Measurements from ENCODE around the gene GRM4. TPM values are rescaled to one million over a fixed set of nuclear protein-coding genes. Genes with fewer than 3 reads are reported as not detected.

The GRM4 gene
- polyA plus RNA-seq, 1 of the 3 experiments (the other 2 are of a cell fraction): not detected

GRCh38 chr6:34057790-34058189 is 88.1 kb downstream of the GRM4 start:
- TF ChIP-seq NFIC (IDR thresholded peaks at IDR 0.05; ENCODE audit: borderline replicate concordance) (no peak), TEAD4 (IDR thresholded peaks at IDR 0.05; ENCODE audit: borderline replicate concordance, insufficient read depth) (no peak), RAD21 (IDR thresholded peaks at IDR 0.05; ENCODE audit: low read length) (no peak), ZBTB33 (IDR thresholded peaks at IDR 0.05; ENCODE audit: borderline replicate concordance, low read depth) (no peak)
- TF ChIP-seq, protein P1, sequence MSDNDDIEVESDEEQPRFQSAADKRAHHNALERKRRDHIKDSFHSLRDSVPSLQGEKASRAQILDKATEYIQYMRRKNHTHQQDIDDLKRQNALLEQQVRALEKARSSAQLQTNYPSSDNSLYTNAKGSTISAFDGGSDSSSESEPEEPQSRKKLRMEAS (IDR thresholded peaks at IDR 0.05; ENCODE audit: low read depth): no peak
- Histone ChIP-seq H3F3A (replicated peaks; ENCODE audit: insufficient read depth) (no peaks in the 10 kb centered on the region), H3K27me3 (ENCODE audit: insufficient read depth) (no peaks in the 10 kb centered on the region; the same call in none of the 2 replicates), H3K4me2 (no peak overlapping the region), H3K4me1 (ENCODE audit: control insufficient read depth in 1 of 2, insufficient read depth in 2 of 2, low read depth in 1 of 2, low read length in 1 of 2) (peaks cover 0 to 4% of the 10 kb centered on the region in 2 experiments; a peak in 1 of 4 replicates), H3K79me2 (ENCODE audit: insufficient read depth) (no peaks in the 10 kb centered on the region), H4K20me1 (ENCODE audit: insufficient read depth) (no peaks in the 10 kb centered on the region), H3K9me2 (no peaks in the 10 kb centered on the region), H3K36me3 (replicated peaks in 1 of 2; ENCODE audit: control insufficient read depth in 1 of 2, insufficient read depth in 2 of 2, low read length in 1 of 2) (no peaks in the 10 kb centered on the region), H3K9ac (no peak overlapping the region), H2AFZ (ENCODE audit: low read depth) (no peak overlapping the region), H3K9me3 (no peaks in the 10 kb centered on the region), H3K4me3 (ENCODE audit: low read depth in 2 of 2, low read length in 1 of 2) (no peak overlapping the region), H3K27ac (ENCODE audit: low read depth in 2 of 2, low read length in 1 of 2) (no peak overlapping the region)
- DNase-seq: no peak
- ChIA-PET POLR2A (interaction anchor here (1.0 kb wide), 1 partner anchor 12 kb away, joined by 3 read pairs; no protein-coding TSS in a partner anchor), CTCF (interaction anchor here (1.1 to 7.0 kb wide), 3 partner anchors 96 to 286 kb away, joined by 4 to 125 read pairs (median 9); no protein-coding TSS in a partner anchor)
- 74% methylated on average over 6 of the region's 6 CpGs for WGBS (ENCODE audit: low lambda C conversion rate)

- POLR2A ChIA-PET: interaction anchor here (1.0 kb wide), 1 partner anchor 12 kb away, joined by 3 read pairs; no protein-coding TSS in a partner anchor
- no peak for DNase-seq
- peaks cover 0 to 4% of the 10 kb centered on the region in 2 experiments; a peak in 1 of 4 replicates for H3K4me1 ChIP-seq (ENCODE audit: control insufficient read depth in 1 of 2, insufficient read depth in 2 of 2, low read depth in 1 of 2, low read length in 1 of 2)
- no peaks in the 10 kb centered on the region for H3K9me2 ChIP-seq
- H3K27me3 ChIP-seq (ENCODE audit: insufficient read depth): no peaks in the 10 kb centered on the region; the same call in none of the 2 replicates
- TF ChIP-seq TAF1 (IDR thresholded peaks at IDR 0.05; ENCODE audit: borderline replicate concordance, low read depth, low read length): no peak
- TF ChIP-seq, protein P2, sequence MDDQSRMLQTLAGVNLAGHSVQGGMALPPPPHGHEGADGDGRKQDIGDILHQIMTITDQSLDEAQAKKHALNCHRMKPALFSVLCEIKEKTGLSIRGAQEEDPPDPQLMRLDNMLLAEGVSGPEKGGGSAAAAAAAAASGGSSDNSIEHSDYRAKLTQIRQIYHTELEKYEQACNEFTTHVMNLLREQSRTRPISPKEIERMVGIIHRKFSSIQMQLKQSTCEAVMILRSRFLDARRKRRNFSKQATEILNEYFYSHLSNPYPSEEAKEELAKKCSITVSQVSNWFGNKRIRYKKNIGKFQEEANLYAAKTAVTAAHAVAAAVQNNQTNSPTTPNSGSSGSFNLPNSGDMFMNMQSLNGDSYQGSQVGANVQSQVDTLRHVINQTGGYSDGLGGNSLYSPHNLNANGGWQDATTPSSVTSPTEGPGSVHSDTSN (IDR thresholded peaks at IDR 0.05): no peak
- TF ChIP-seq EZH2phosphoT487 (IDR thresholded peaks at IDR 0.05; ENCODE audit: borderline replicate concordance, low read depth): no peak
- TF ChIP-seq MXI1 (IDR thresholded peaks at IDR 0.05; ENCODE audit: low read depth, low read length): no peak
- TF ChIP-seq, protein P3, sequence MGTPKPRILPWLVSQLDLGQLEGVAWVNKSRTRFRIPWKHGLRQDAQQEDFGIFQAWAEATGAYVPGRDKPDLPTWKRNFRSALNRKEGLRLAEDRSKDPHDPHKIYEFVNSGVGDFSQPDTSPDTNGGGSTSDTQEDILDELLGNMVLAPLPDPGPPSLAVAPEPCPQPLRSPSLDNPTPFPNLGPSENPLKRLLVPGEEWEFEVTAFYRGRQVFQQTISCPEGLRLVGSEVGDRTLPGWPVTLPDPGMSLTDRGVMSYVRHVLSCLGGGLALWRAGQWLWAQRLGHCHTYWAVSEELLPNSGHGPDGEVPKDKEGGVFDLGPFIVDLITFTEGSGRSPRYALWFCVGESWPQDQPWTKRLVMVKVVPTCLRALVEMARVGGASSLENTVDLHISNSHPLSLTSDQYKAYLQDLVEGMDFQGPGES (IDR thresholded peaks at IDR 0.05; ENCODE audit: low read depth, low read length): no peak
- no peak for TF ChIP-seq RCOR1 (IDR thresholded peaks at IDR 0.05; ENCODE audit: low read length)
- no peak for TF ChIP-seq CHD2 (IDR thresholded peaks at IDR 0.05; ENCODE audit: low read length, partially characterized antibody)
- no peak for TF ChIP-seq SMC3 (IDR thresholded peaks at IDR 0.05; ENCODE audit: low read depth, low read length)
- TF ChIP-seq FOXM1 (IDR thresholded peaks at IDR 0.05; ENCODE audit: low read depth): no peak
- TF ChIP-seq ELF1 (IDR thresholded peaks at IDR 0.05): no peak
- H3K27ac ChIP-seq (ENCODE audit: low read depth in 2 of 2, low read length in 1 of 2): no peak overlapping the region
- H3K79me2 ChIP-seq (ENCODE audit: insufficient read depth): no peaks in the 10 kb centered on the region
- no peak overlapping the region for H3K9ac ChIP-seq
- no peak overlapping the region for H3K4me2 ChIP-seq
- H2AFZ ChIP-seq (ENCODE audit: low read depth): no peak overlapping the region
- 60% methylated on average over 3 of the region's 16 CpGs for WGBS (ENCODE audit: low lambda C conversion rate)
- H3F3A ChIP-seq (replicated peaks; ENCODE audit: insufficient read depth): no peaks in the 10 kb centered on the region
- no peaks in the 10 kb centered on the region for H4K20me1 ChIP-seq (ENCODE audit: insufficient read depth)
- CTCF ChIA-PET: interaction anchor here (0.9 to 7.0 kb wide), 3 partner anchors 99 to 286 kb away, joined by 3 to 125 read pairs (median 9); no protein-coding TSS in a partner anchor
- H3K9me3 ChIP-seq: no peaks in the 10 kb centered on the region
- no peak overlapping the region for H3K4me3 ChIP-seq (ENCODE audit: low read depth in 2 of 2, low read length in 1 of 2)
- no peaks in the 10 kb centered on the region for H3K36me3 ChIP-seq (replicated peaks in 1 of 2; ENCODE audit: control insufficient read depth in 1 of 2, insufficient read depth in 2 of 2, low read length in 1 of 2)
These were observed 88.7 kb downstream of the GRM4 start for GRCh38 chr6:34057191-34057590.

Measured in SK-N-SH (cell line).